ENCODE results near the gene BAD.

GRCh38 chr11:64244107-64244506, 40.4 kb downstream of the BAD start:
- TF ChIP-seq, protein P1, sequence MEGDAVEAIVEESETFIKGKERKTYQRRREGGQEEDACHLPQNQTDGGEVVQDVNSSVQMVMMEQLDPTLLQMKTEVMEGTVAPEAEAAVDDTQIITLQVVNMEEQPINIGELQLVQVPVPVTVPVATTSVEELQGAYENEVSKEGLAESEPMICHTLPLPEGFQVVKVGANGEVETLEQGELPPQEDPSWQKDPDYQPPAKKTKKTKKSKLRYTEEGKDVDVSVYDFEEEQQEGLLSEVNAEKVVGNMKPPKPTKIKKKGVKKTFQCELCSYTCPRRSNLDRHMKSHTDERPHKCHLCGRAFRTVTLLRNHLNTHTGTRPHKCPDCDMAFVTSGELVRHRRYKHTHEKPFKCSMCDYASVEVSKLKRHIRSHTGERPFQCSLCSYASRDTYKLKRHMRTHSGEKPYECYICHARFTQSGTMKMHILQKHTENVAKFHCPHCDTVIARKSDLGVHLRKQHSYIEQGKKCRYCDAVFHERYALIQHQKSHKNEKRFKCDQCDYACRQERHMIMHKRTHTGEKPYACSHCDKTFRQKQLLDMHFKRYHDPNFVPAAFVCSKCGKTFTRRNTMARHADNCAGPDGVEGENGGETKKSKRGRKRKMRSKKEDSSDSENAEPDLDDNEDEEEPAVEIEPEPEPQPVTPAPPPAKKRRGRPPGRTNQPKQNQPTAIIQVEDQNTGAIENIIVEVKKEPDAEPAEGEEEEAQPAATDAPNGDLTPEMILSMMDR (IDR thresholded peaks at IDR 0.05; ENCODE audit: insufficient read depth, low read depth, low read length): no peak
- no peak for TF ChIP-seq EZH2 (IDR thresholded peaks at IDR 0.05; ENCODE audit: insufficient read depth, low read length)

Data from astrocyte (in vitro differentiated cells and primary cell).